HG02642 (cell line): ENCODE results near the gene LRCH1.
"Not testable (repeated sequence)": the region's sequence is repeated elsewhere in the genome, so short reads cannot be mapped to it uniquely, and the experiment has no call there.

Experiments used
- ATAC-seq: cut with Tn5 transposase; IDR thresholded peaks from one replicate; pipeline ENCODE4 v1.9.1; 2021; ENCODE audit warnings: mild to moderate bottlenecking; ENCODE audit not compliant: unreplicated experiment, poor library complexity

The LRCH1 gene

GRCh38 chr13:46736541-46737310, 183.8 kb downstream of the LRCH1 start:
- no peak for ATAC-seq

- ATAC-seq: no peak
Measured at GRCh38 chr13:46738055-46738454, 185.1 kb downstream of the LRCH1 start.

- ATAC-seq: no peak
Measured at GRCh38 chr13:46738766-46739165, 185.8 kb downstream of the LRCH1 start.

- ATAC-seq: no peak
Measured at GRCh38 chr13:46739447-46740098, 186.6 kb downstream of the LRCH1 start.

- ATAC-seq: no peak
Measured at GRCh38 chr13:46743191-46743590, 190.2 kb downstream of the LRCH1 start.

GRCh38 chr13:46745062-46745461, 192.1 kb downstream of the LRCH1 start:
- ATAC-seq: no peak

- ATAC-seq: no peak
Measured at GRCh38 chr13:46745706-46746105, 192.7 kb downstream of the LRCH1 start.

GRCh38 chr13:46747031-46747820, 194.3 kb downstream of the LRCH1 start:
- no peak for ATAC-seq

GRCh38 chr13:46748300-46748699, 195.3 kb downstream of the LRCH1 start:
- ATAC-seq: no peak

- no peak for ATAC-seq
Measured at GRCh38 chr13:46749951-46750350, 197.0 kb downstream of the LRCH1 start.

- ATAC-seq: peak; percentile 83
Measured at GRCh38 chr13:46751811-46752635, 199.1 kb downstream of the LRCH1 start.

GRCh38 chr13:46753137-46753536, 200.2 kb downstream of the LRCH1 start:
- no peak for ATAC-seq

GRCh38 chr13:46753917-46754316, 200.9 kb downstream of the LRCH1 start:
- no peak for ATAC-seq

GRCh38 chr13:46754812-46755211, 201.8 kb downstream of the LRCH1 start:
- no peak for ATAC-seq

- ATAC-seq: not testable (repeated sequence)
Measured at GRCh38 chr13:46755508-46755907, 202.5 kb downstream of the LRCH1 start.

- no peak for ATAC-seq
Measured at GRCh38 chr13:46756977-46757376, 204.0 kb downstream of the LRCH1 start.

- ATAC-seq: no peak
Measured at GRCh38 chr13:46757640-46758039, 204.7 kb downstream of the LRCH1 start.

- no peak for ATAC-seq
Measured at GRCh38 chr13:46759846-46760245, 206.9 kb downstream of the LRCH1 start.

- no peak for ATAC-seq
Measured at GRCh38 chr13:46761174-46761573, 208.2 kb downstream of the LRCH1 start.

- no peak for ATAC-seq
Measured at GRCh38 chr13:46761866-46762265, 208.9 kb downstream of the LRCH1 start.
